Measurements from ENCODE around the gene ARMH3.

DNA sequence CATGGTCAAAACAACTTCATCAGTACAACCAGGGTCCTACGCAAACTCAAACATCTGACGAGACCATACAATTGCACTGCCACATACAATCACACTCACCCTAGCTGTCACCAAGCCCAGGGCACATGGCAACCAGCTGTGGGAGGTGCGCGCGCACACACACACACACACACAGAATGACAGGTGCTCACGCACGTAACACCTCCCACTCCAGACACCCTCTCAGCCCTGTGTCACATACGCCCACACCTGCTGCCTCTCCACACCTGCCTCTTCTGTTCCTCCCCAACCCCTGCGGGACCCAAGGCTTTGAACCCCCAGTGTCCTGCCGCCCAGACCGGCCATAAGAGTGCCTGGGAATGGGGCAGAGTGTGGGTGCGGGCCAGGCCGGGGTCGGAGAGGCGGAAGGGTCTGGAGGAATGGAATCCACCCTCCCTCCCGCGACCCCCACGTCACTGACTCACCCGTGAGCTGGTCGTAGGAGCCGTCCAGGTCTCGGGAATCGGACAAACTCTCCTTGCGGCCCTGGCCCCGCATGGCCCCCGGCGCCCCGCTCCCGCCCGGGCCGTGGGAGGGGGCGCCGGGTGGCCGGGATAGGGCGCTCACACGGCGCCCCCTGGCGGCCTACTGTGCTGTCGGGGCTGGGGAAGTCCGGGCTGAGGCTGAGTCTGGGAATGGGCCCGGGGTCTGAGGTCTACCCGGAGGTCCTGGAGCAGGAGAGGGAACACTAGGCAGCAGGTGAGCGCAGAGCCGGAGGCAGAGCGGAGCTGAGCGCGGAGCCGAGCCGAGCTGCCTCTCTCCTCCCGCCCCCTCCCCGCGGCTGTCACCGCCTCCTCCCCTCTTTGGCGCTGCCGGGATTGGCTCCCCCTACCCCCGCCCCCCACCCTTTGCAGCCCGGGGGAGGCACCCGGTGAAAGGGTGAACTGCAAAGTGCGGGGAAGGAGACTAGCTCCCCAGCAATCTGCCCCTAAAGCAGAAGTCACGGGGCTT is 212.6 kb downstream of the ARMH3 start, which contains the start of gene KCNIP2:
- TF ChIP-seq POLR2A (IDR thresholded peaks at IDR 0.05) (no peak), POLR2AphosphoS5 (IDR thresholded peaks at IDR 0.05) (no peak)
- TF ChIP-seq, protein P1, sequence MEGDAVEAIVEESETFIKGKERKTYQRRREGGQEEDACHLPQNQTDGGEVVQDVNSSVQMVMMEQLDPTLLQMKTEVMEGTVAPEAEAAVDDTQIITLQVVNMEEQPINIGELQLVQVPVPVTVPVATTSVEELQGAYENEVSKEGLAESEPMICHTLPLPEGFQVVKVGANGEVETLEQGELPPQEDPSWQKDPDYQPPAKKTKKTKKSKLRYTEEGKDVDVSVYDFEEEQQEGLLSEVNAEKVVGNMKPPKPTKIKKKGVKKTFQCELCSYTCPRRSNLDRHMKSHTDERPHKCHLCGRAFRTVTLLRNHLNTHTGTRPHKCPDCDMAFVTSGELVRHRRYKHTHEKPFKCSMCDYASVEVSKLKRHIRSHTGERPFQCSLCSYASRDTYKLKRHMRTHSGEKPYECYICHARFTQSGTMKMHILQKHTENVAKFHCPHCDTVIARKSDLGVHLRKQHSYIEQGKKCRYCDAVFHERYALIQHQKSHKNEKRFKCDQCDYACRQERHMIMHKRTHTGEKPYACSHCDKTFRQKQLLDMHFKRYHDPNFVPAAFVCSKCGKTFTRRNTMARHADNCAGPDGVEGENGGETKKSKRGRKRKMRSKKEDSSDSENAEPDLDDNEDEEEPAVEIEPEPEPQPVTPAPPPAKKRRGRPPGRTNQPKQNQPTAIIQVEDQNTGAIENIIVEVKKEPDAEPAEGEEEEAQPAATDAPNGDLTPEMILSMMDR (IDR thresholded peaks at IDR 0.05) = peak in 1 of 3 donors; percentile 9

Measured in breast epithelium (tissue), 3 donors.